HG03196 (cell line): Measurements from ENCODE around the gene DPEP1.

Experiments
- ATAC-seq: cut with Tn5 transposase; IDR thresholded peaks from one replicate; pipeline ENCODE4 v1.9.1; 2021; ENCODE audit not compliant: unreplicated experiment

DPEP1 gene

DNA sequence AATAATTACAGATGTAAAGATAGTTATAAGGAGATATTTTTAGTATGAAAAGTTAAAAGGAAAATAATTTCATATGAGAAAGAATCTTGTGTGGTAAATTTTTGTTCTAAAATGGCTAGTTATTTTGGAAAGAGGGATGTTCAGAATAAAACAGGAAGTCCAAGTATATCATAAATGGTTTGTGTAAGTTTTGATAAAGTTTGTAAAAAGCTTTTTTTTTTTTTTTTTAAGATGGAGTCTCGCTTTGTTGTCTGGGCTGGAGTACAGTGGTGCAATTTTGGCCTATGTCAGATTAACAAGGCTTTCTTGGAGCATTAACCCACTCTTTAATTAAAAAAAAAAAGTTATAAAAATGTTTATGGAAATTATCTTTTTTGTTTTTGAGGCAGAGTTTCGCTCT is 64.8 kb downstream of the DPEP1 start:
- no peak for ATAC-seq

DNA sequence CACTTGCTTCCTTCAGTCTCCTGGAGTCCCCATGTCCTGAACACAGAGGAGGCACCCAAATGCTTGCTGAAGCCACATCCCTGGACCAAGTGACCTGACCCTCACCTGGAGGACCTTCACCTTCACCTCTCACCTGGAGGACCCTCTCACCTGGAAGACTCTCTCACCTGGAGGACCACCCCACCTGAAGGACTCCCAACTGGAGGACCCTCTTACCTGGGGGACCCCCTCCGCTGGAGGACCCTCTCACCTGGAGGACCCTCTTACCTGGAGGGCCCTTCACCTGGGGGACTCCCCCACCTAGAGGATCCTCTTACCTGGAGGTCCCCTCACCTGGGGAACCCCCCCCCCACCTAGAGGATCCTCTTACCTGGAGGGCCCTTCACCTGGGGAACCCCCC is 72.5 kb downstream of the DPEP1 start:
- ATAC-seq: no peak

DNA sequence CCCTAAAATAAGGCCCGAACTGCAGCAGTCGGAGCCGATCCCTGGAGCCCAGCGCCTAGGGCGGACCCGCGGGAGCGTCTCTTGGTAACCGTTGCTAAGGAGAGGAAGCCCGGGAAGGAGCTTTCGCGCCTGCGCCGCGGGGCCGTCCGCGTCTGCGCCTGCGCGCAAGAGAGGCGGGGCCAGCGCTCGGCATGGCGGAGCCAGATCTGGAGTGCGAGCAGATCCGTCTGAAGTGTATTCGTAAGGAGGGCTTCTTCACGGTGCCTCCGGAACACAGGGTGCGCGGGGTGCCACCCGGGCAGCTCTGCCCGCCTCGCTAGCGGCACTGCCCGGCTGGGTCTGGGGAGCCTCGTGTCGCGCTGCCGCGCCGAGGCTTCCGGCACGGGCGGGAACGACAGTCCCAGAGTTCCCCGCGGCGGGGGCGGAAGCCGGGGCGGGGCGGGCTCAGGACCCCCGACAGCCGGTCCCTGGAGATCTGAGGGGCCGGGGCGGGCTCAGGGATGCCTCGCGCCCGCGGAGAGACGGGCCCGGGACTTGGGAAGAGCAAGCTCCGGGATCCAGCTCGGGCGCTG is 73.2 kb downstream of the DPEP1 start, which contains the start of gene CDK10:
Gene CDK10, plus strand, starts transcription at position 170 of the 572 bp plus-strand sequence. Its CDS starts 22 bp downstream, at position 192.
- peak; percentile 73 for ATAC-seq

DNA sequence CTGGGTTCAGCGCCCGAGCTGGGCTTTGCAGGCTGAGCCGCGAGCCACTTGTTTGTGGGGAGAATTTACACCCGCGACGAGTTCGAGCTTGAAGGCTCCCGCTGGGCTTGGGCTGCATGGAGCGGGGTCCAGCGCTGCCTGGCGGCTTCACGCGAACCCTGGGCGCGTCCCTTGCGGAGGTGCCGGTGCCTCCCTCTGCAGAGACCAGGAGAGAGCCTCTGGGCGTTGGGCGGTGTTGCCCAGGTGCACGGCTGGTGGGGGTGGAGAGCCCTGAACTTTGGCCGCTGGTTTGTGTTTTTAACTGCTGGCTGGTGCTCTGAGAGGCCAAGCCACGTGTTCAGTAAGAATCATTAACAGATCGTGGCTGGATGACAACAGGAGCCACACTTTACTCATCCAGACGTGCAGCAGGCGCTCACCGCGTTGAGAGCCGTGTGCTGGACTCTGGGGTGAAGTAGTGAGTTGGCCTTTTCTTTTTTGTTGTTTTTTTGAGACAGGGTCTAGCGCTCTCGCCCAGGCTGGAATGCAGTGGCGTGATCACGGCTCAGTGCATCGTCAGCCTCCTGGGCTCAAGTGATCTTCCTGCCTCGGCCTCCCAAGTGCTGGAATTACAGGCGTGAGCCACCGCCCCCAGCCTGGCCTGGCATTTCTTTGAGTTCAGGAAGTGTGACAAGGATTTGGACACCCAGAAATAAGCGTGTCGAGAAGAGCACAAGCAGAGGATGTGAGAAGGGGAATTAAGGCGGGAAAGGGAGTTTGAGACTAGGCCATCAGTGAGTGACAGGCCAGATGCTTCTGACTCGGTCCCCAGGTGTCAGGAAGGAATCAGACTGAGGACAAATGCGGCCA is 73.9 kb downstream of the DPEP1 start:
- ATAC-seq: peak; percentile 42
